ENCODE measurements around the gene GNG12.

Gene GNG12

DNA sequence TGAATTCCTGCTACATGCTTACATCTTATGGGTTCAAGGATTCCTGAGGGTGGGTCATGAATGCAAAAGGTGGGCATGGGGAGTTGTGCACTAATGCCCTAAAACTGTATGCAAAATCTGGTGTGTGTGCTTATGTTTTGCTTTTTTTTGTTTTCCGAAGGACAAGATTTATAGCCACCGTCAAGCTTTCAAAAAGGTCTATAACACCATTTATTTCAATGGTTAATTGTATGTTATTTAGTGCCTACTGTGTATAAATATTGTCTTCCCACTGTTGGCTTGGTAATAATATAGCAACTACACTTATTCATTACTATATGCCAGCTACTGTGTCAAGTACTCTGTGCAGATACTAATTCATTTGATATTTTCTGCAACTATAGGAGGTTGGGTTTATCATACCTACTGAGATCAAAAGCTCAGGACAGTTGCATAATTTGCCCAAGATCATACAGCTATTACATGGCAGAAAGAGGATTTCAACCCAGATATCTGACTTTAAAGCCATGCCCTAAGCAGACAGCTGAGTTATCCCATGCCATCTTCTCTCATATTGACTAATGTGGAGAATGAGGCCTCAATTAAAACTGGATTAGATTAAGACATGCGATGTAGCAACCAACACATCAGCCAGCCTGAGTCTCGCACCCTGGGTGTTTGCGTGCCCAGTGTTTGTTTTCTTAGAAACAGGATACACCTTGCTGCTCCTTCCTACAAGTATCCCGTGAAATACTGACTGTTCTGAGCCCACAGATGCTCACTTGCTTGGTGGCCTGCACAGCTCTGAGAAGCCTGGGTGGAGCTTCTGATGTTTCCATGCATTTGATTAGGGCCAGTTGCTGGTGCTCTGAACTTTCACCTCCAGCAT, 113.7 kb downstream of the GNG12 start:
- TF ChIP-seq, protein P1, sequence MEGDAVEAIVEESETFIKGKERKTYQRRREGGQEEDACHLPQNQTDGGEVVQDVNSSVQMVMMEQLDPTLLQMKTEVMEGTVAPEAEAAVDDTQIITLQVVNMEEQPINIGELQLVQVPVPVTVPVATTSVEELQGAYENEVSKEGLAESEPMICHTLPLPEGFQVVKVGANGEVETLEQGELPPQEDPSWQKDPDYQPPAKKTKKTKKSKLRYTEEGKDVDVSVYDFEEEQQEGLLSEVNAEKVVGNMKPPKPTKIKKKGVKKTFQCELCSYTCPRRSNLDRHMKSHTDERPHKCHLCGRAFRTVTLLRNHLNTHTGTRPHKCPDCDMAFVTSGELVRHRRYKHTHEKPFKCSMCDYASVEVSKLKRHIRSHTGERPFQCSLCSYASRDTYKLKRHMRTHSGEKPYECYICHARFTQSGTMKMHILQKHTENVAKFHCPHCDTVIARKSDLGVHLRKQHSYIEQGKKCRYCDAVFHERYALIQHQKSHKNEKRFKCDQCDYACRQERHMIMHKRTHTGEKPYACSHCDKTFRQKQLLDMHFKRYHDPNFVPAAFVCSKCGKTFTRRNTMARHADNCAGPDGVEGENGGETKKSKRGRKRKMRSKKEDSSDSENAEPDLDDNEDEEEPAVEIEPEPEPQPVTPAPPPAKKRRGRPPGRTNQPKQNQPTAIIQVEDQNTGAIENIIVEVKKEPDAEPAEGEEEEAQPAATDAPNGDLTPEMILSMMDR (IDR thresholded peaks at IDR 0.05; ENCODE audit: low read depth, low read length) = no peak
- no peak for DNase-seq (ENCODE audit: extremely low read depth, low read depth)

DNA sequence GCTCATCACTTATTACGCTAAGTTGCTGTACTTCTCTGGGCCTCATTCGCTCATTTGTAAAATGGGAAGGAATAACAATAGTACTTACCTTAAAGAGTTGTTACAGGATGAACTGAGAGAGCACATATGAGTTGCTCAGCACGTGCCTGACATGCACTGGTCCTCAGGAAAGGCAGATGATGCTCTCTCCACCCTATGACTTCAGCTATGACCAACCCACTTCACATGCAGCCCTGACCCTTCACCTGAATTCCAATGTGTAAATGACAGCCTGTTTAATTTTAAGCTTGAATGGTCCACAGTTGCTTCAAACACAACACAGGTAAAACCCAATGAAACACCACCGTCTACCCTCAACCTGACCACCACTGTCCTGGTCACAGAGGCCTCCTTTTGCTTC, 115.4 kb downstream of the GNG12 start:
- no peak for DNase-seq (ENCODE audit: extremely low read depth, low read depth)
- TF ChIP-seq, protein P1 (IDR thresholded peaks at IDR 0.05; ENCODE audit: low read depth, low read length) = no peak

DNA sequence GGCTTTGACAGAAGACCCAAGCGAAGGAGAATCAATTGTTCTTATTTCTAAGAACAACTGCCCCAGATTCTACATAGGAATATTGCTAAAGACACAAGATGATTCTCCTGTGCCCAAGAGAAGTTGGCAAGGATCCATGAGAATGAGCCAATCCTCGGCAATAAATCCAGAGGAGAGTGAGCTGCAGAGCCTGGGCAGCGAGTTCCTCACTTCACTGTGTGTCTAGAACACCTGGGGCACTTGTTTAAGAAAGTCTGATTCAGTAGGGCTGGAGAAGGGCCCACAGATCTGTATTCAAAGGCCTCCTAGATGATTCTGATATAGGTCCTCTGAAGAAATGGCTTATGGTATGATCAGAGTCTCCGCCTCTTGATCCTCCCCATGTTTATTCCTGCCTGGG, 116.5 kb downstream of the GNG12 start:
- TF ChIP-seq, protein P1 (IDR thresholded peaks at IDR 0.05; ENCODE audit: low read depth, low read length) = no peak
- DNase-seq (ENCODE audit: extremely low read depth, low read depth) = no peak

DNA sequence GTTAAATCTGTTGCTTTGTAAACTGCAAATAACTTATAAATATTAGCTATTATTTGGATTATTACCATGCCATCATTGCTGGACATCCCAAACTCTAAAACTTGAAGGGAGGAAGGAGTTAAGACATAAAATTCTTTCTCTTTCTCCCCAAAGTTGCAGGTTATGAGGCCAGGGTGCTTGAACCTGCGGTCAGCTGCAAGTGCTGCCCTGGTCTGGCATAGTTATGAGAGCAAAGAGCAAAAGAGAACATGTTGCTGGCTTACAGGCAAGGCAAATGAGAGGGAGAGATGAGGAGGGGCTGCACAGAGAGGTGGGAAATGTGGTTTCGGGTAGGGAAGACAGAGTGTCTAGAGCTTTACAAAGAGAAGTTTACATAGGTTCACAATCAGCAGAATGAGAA, 117.4 kb downstream of the GNG12 start:
- TF ChIP-seq, protein P1 (IDR thresholded peaks at IDR 0.05; ENCODE audit: low read depth, low read length) = no peak
- no peak for DNase-seq (ENCODE audit: extremely low read depth, low read depth)

DNA sequence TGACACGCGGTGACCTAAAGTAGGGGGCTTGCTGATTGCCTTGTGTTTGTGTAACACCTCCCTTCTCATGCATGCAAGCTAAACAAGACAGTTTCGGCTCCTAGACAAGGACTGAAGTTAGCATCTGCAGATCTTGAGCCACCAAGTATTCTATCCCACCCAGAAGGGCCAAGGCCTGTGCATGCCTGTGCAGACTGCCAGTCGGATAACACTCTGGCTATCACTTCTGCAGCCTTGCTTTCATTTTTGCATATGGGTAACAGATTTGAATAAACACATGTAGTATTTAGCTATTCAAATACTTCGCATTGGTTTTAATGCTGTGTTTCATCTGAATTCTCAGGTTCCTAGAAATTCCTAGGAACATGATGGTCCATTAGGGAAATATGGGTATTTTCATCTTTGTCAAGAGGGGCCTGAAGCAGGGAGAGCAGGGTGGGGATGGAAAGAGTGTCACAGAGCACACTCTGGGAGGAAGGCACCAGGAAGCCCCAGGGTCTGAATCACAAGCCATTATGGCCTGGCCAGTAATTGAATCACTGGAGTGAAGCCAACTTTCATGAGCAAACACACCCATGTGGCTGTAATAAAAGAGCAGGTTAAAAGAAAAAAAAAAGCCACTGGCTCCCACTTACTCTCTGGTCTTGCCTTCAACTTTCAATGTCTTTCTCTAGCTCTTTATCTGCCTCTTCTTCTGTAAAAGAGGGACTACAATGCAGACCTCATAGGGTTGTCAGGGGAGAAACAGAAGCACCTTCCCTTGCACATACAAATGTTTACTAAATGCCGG, 120.0 kb downstream of the GNG12 start:
- DNase-seq (ENCODE audit: extremely low read depth, low read depth) = no peak
- TF ChIP-seq, protein P1 (IDR thresholded peaks at IDR 0.05; ENCODE audit: low read depth, low read length) = no peak

DNA sequence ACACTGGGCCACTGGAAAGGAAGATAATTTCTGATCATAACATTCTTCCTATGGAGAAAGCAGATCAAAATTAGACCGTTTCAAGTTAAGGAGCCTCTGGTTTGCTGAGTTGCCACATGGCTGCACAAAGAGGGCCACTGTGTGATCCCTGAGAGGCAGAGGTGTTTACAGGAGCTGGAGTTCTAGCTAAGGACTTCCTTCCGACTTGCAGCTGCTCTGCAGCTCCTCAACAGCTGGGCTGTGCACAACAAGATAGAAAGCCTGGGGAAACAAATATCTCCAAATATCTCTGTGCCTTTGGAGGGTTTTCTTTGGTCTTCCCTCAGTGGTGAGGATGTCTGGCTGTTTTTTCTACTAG, 121.4 kb downstream of the GNG12 start:
- TF ChIP-seq, protein P1 (IDR thresholded peaks at IDR 0.05; ENCODE audit: low read depth, low read length) = no peak

More for the DNA sequence above, 121.4 kb downstream of the GNG12 start:
- no peak for DNase-seq (ENCODE audit: extremely low read depth, low read depth)
